Lower lobe of right lung (tissue), 2 donors: ENCODE data around the gene PRAC1. TPM values are rescaled to one million over a fixed set of nuclear protein-coding genes. Genes with fewer than 3 reads are reported as not detected.

Experiments used
- ATAC-seq, 2 donors: fragments of 200-7000 bp; cut with Tn5 transposase; one replicate each; pipeline ENCODE4 v1.9.1; 2020 to 2022; ENCODE audit warnings: mild to moderate bottlenecking in 2 of 2, moderate library complexity in 2 of 2
- DNase-seq: peaks from one replicate; pipeline ENCODE4 v3.0.0-alpha.2; 2020
- H3K27ac ChIP-seq: fragments of 200-600 bp; one replicate; pipeline ENCODE4 v1.8.0; 2022
- H3K27me3 ChIP-seq: fragments of 200-600 bp; one replicate; pipeline ENCODE4 v1.8.0; 2022; ENCODE audit warnings: low read depth
- H3K36me3 ChIP-seq: fragments of 200-600 bp; one replicate; pipeline ENCODE4 v1.8.0; 2022; ENCODE audit warnings: mild to moderate bottlenecking
- H3K4me1 ChIP-seq: fragments of 200-600 bp; one replicate; pipeline ENCODE4 v1.8.0; 2022
- H3K4me3 ChIP-seq: fragments of 200-600 bp; one replicate; pipeline ENCODE4 v1.8.0; 2022; ENCODE audit warnings: mild to moderate bottlenecking
- H3K9me3 ChIP-seq: fragments of 200-600 bp; one replicate; pipeline ENCODE4 v1.8.0; 2022
- CTCF ChIP-seq: fragments of 200-600 bp; IDR thresholded peaks from one replicate; pipeline ENCODE4 v1.8.0; 2022; ENCODE audit warnings: antibody characterized with exemption, mild to moderate bottlenecking
- intact Hi-C: fragments of 100-400 bp; cut with DNase I; formaldehyde crosslinking; loops from one replicate; pipeline ENCODE4 v1.11.0; 2022
- total RNA-seq: library from RNA; stranded (reverse); fragmentation: NEBNext Ultra II Directional; extraction: Animal tissue kit (Norgen Biotek cat#: 25700); gene quantifications from one replicate; pipeline ENCODE4 v1.2.1, GENCODE V29; 2021
- donor health status: DM: no; HTN: yes; CAD: no; lungs with severe emphysema.

Gene PRAC1
- total RNA-seq, 1 donor from 2014 or later, result not detected

- Histone ChIP-seq H3K27me3 (peaks cover 97% of the 10 kb centered on the region), H3K4me3 (no peak overlapping the region), H3K9me3 (no peaks in the 10 kb centered on the region), H3K27ac (no peak overlapping the region), H3K36me3 (no peaks in the 10 kb centered on the region), H3K4me1 (no peaks in the 10 kb centered on the region)
- TF ChIP-seq CTCF, result no peak
- DNase-seq (no peak), ATAC-seq (no peak)
- intact Hi-C loops, result no loop called here
These were observed 12.7 kb upstream of the PRAC1 start for GRCh38 chr17:48735062-48735351.

- Histone ChIP-seq H3K36me3 (no peaks in the 10 kb centered on the region), H3K4me3 (no peak overlapping the region), H3K27me3 (peaks cover 97% of the 10 kb centered on the region), H3K4me1 (no peaks in the 10 kb centered on the region), H3K27ac (no peak overlapping the region), H3K9me3 (no peaks in the 10 kb centered on the region)
- DNase-seq (no peak), ATAC-seq (peak in 1 of 2 donors; percentile 30)
- TF ChIP-seq CTCF, result no peak
- intact Hi-C loops, result no loop called here
These were observed 12.2 kb upstream of the PRAC1 start for GRCh38 chr17:48734333-48735061.

GRCh38 chr17:48733632-48734328 is 11.5 kb upstream of the PRAC1 start:
- Histone ChIP-seq H3K36me3 (no peaks in the 10 kb centered on the region), H3K27me3 (peaks cover 97% of the 10 kb centered on the region), H3K4me1 (no peaks in the 10 kb centered on the region), H3K4me3 (no peak overlapping the region), H3K27ac (no peak overlapping the region), H3K9me3 (no peaks in the 10 kb centered on the region)
- intact Hi-C loops, result no loop called here
- ATAC-seq (no peak), DNase-seq (no peak)
- no peak for TF ChIP-seq CTCF

- H3K9me3 ChIP-seq, result no peaks in the 10 kb centered on the region
- DNase-seq, result no peak
- no peak for ATAC-seq
- peaks cover 97% of the 10 kb centered on the region for H3K27me3 ChIP-seq
- no peak for TF ChIP-seq CTCF
- no peaks in the 10 kb centered on the region for H3K36me3 ChIP-seq
- H3K27ac ChIP-seq, result no peak overlapping the region
- peaks cover 6% of the 10 kb centered on the region for H3K4me1 ChIP-seq
- no peak overlapping the region for H3K4me3 ChIP-seq
- intact Hi-C loops, result no loop called here
These were observed 10.6 kb upstream of the PRAC1 start for GRCh38 chr17:48732688-48733629.

- H3K4me1 ChIP-seq, result peaks cover 6% of the 10 kb centered on the region
- no peaks in the 10 kb centered on the region for H3K9me3 ChIP-seq
- ATAC-seq (no peak), DNase-seq (no peak)
- no peak overlapping the region for H3K4me3 ChIP-seq
- intact Hi-C loops, result no loop called here
- peaks cover 98% of the 10 kb centered on the region for H3K27me3 ChIP-seq
- no peak for TF ChIP-seq CTCF
- H3K27ac ChIP-seq, result no peak overlapping the region
- no peaks in the 10 kb centered on the region for H3K36me3 ChIP-seq
These were observed 9.0 kb upstream of the PRAC1 start for GRCh38 chr17:48731355-48731754.
